HG03565 (cell line): ENCODE data around the gene SLC25A51.

ENCODE experiments used
- ATAC-seq: cut with Tn5 transposase; IDR thresholded peaks from one replicate; pipeline ENCODE4 v1.9.1; 2021; ENCODE audit warnings: mild to moderate bottlenecking, moderate library complexity; ENCODE audit not compliant: unreplicated experiment

SLC25A51 gene

DNA sequence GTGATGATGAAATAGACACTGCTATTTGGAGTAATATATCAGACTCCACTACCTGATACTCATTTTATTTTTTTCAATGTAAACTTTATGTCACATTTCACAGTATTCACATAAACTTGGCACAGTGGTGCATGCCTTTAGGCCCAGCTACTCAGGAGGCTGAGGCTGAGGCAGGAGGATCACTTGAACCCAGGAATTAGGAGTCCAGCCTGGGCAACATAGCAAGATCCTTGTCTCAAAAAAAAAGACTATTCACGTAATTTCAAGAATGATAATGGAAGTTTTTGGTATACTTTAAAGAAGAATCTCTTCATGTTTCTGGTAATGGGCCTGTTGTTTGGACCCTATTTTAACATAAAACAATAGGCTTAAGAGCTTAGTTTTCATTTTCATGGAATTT, 47.4 kb downstream of the SLC25A51 start:
- ATAC-seq = no peak

DNA sequence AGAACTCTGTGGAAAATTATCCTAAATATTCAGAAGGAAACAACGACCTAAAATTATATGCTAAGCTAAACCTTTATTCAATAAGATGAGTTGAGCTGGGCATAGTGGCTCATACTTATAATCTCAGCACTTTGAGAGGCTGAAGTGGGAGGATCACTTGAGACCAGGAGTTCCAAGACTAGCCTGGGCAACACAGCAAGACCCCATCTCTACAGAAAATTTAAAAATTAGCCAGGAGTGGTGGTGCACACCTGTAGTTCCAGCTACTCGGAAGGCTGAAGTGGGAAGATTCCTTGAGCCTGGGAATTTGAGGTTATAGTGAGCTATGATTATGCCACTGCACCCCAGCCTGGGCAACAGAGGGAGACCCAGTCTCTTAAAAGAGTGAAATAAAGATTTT, 51.7 kb downstream of the SLC25A51 start:
- ATAC-seq = no peak

DNA sequence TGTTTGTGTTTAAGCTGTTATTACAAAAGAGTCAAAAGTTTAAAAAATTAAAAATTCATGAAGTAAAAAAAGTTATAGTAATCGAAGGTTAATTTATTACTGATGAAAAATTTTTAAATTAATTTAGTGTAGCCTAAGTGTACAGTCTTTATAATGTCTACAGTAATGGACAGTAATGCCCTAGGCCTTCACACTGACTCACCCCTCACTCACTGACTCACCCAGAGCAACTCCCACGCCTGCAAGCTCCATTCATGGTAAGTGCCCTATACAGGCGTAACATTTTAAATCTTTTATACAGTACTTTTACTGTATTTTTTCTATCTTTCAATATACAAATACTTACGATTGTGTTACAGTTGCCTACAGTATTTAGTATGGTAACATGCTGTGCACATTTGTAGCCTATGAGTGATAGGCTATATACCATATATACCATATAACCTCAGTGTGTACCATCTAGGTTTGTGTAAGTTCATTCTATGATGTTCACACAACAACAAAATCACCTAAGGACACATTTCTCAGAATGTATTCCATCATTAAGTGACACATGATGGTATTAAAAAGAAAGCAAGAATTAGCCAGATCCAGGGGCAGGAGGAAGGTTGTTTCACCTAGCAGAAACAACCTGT, 63.2 kb downstream of the SLC25A51 start:
- ATAC-seq = no peak

DNA sequence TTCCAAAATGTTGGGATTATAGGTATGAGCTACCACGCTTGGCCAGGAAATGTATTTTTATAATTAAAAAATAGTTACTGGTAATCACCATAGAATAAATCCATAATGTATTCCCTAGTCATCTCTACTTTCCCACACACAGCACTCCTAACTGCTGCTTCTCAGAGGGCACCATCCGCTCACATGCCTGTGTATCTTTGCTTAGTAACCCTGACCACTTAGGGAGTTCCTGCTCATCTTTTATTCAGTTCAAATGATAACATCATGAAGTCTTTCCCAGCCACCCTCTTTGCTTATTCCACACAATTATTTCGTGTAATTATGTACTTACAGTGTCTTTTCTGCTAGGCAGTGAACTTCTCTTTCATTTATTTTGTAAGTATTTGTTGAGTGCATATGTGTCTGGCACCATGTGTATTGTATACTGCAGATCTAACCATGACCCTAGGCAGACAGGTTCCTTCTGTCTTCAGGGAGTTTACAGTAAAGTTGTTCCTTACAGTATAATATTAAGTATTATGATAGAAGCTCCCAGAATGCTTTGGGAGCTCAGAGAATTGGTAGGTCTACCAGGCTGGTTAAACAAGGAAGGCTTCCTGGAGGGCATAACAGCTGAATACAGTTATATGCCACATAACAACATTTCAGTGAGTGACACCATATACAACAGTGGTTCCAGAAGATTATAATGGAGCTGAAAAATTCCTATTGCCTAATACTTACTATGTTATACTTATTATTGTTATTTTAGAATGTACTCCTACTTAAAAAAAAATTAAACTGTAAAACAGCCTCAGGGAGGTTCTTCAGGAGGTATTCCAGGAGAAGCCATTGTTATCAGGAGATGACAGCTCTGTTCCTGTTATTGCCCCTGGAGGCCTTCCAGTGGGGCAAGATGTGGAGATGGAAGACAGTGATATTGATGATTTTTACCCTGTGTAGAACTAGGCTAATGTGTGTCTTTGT, 64.1 kb downstream of the SLC25A51 start:
- no peak for ATAC-seq
